Measurements from ENCODE around the gene LRRC66. TPM values are rescaled to one million over a fixed set of nuclear protein-coding genes. Genes with fewer than 3 reads are reported as not detected.

Gene LRRC66
- total and polyA plus RNA-seq, 2 of the 8 experiments (the other 6 are each of a cell fraction or from before 2014, with no cell fraction given) = 0.05 to 0.11 TPM

DNA sequence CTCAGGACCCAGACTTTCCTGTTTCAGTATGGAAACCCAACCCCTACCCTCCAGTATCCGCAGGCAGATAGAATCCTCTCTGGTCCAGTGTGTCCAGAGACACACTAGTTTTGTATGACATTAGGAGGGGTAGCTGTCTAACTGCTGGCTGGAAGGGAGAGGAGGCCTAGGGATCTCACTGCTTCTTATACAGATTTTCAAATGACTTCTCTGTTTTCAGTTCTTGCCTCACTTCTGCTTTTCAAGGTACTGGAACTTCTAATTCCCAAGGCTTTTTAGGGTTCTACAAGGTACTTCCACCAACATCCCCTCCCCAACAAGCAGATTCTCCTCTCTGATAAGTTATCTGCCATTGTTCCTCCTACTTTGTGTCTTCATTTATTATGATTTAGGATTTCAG lies 11.8 kb upstream of the LRRC66 start (continued):
- no peak for TF ChIP-seq CBX8 (IDR thresholded peaks at IDR 0.05; ENCODE audit: borderline replicate concordance, low read depth, low read length)
